ENCODE data around the gene SGSM1.
"Not testable (repeated sequence)": the region's sequence is repeated elsewhere in the genome, so short reads cannot be mapped to it uniquely, and the experiment has no call there.

Gene SGSM1

GRCh38 chr22:24907101-24907500 is 101.1 kb downstream of the SGSM1 start:
- not testable (repeated sequence) for DNase-seq

- DNase-seq = no peak
Measured at GRCh38 chr22:24920029-24920428, 114.0 kb downstream of the SGSM1 start.

GRCh38 chr22:24925586-24926427 is 119.8 kb downstream of the SGSM1 start:
- DNase-seq = no peak

- DNase-seq = no peak
Measured at GRCh38 chr22:24926428-24926725, 120.4 kb downstream of the SGSM1 start.

- no peak for DNase-seq
Measured at GRCh38 chr22:24926849-24927579, 121.0 kb downstream of the SGSM1 start.

- DNase-seq = no peak
Measured at GRCh38 chr22:24928322-24928721, 122.3 kb downstream of the SGSM1 start.

- DNase-seq = no peak
Measured at GRCh38 chr22:24930678-24931077, 124.7 kb downstream of the SGSM1 start.

GRCh38 chr22:24935771-24936483 is 129.9 kb downstream of the SGSM1 start:
- DNase-seq = no peak

- no peak for DNase-seq
Measured at GRCh38 chr22:24937114-24937513, 131.1 kb downstream of the SGSM1 start.

- DNase-seq = peak in 1 of 2 donors; percentile 12
Measured at GRCh38 chr22:24938741-24939341, 132.8 kb downstream of the SGSM1 start.

GRCh38 chr22:24942301-24942700 is 136.3 kb downstream of the SGSM1 start:
- no peak for DNase-seq

- DNase-seq = no peak
Measured at GRCh38 chr22:24944217-24944937, 138.4 kb downstream of the SGSM1 start.

GRCh38 chr22:24945430-24945829 is 139.4 kb downstream of the SGSM1 start:
- DNase-seq = no peak

- DNase-seq = no peak
Measured at GRCh38 chr22:24947383-24947782, 141.4 kb downstream of the SGSM1 start.

GRCh38 chr22:24947881-24948280 is 141.9 kb downstream of the SGSM1 start:
- DNase-seq = no peak

GRCh38 chr22:24948356-24949202 is 142.6 kb downstream of the SGSM1 start:
- DNase-seq = no peak

- no peak for DNase-seq
Measured at GRCh38 chr22:24950272-24950902, 144.4 kb downstream of the SGSM1 start.

GRCh38 chr22:24951942-24952836 is 146.2 kb downstream of the SGSM1 start, which contains the start of gene KIAA1671:
Gene KIAA1671, plus strand, starts transcription at chr22:24952716. Its CDS starts 75,284 bp downstream, at chr22:25028000.
- peak in 1 of 2 donors; percentile 34 for DNase-seq

GRCh38 chr22:24952837-24953383 is 146.9 kb downstream of the SGSM1 start:
- no peak for DNase-seq
